ENCODE results near the gene CCDC89. TPM values are rescaled to one million over a fixed set of nuclear protein-coding genes. Genes with fewer than 3 reads are reported as not detected.

Gene CCDC89
- total and polyA plus RNA-seq, 9 of the 15 experiments (the other 6 are each of a cell fraction or from before 2014, with no cell fraction given), result 0.07 to 0.09 TPM; not detected in 7

- TF ChIP-seq E2F8 (IDR thresholded peaks at IDR 0.05; ENCODE audit: low read depth, partially characterized antibody) (peak; percentile 81), ZNF263 (CRISPR knock-in tag; IDR thresholded peaks at IDR 0.05; ENCODE audit: borderline replicate concordance) (no peak), ARHGAP35 (IDR thresholded peaks at IDR 0.05; ENCODE audit: partially characterized antibody) (peak; percentile 82), CREB1 (IDR thresholded peaks at IDR 0.05) (peak; percentile 55; the same call in 1 of the 2 replicates), CREB1 (CRISPR knock-in tag; IDR thresholded peaks at IDR 0.05) (no peak), ZNF511 (CRISPR knock-in tag; IDR thresholded peaks at IDR 0.05) (peak; percentile 93), IRF9 (tag; IDR thresholded peaks at IDR 0.05) (no peak), GATAD2A (IDR thresholded peaks at IDR 0.05) (0 out of 2 replicates have a peak, but pooled peaks have one; percentile 64), NCOR1 (IDR thresholded peaks at IDR 0.05) (peak; percentile 53), NR2C1 (IDR thresholded peaks at IDR 0.05) (peak; percentile 73; the same call in 1 of the 2 replicates), NR2C1 (tag; IDR thresholded peaks at IDR 0.05) (peak; percentile 86), CBX8 (IDR thresholded peaks at IDR 0.05; ENCODE audit: borderline replicate concordance, extremely low read depth, low read depth, low read length, poor library complexity, severe bottlenecking) (no peak), E2F5 (CRISPR knock-in tag; IDR thresholded peaks at IDR 0.05) (peak; percentile 82; the same call in 1 of the 2 replicates), IRF2 (CRISPR knock-in tag; IDR thresholded peaks at IDR 0.05) (no peak), KDM2B (CRISPR knock-in tag; IDR thresholded peaks at IDR 0.05) (0 out of 2 replicates have a peak, but pooled peaks have one; percentile 87), ZNF316 (IDR thresholded peaks at IDR 0.05) (peak; percentile 100), ATF4 (CRISPR knock-in tag; IDR thresholded peaks at IDR 0.05) (no peak), ZBTB33 (CRISPR knock-in tag; IDR thresholded peaks at IDR 0.05) (peak; percentile 29; the same call in 1 of the 2 replicates), ZBTB8A (IDR thresholded peaks at IDR 0.05; ENCODE audit: partially characterized antibody) (no peak)
These were observed 21.1 kb downstream of the CCDC89 start, which contains the start of gene CREBZF (continued) for GRCh38 chr11:85664615-85665481.
